ENCODE results near the gene SLC28A1. TPM values are rescaled to one million over a fixed set of nuclear protein-coding genes. Genes with fewer than 3 reads are reported as not detected.

The SLC28A1 gene
- total RNA-seq, 1 donor from 2014 or later: not detected

GRCh38 chr15:84926491-84927230 is 42.2 kb downstream of the SLC28A1 start:
- H3K4me1 ChIP-seq: peaks cover 13% of the 10 kb centered on the region
- ATAC-seq: no peak
- DNase-seq: no peak
- no peaks in the 10 kb centered on the region for H3K9me3 ChIP-seq
- intact Hi-C loops (cut with DNase I): no loop called here
- TF ChIP-seq, protein P1, sequence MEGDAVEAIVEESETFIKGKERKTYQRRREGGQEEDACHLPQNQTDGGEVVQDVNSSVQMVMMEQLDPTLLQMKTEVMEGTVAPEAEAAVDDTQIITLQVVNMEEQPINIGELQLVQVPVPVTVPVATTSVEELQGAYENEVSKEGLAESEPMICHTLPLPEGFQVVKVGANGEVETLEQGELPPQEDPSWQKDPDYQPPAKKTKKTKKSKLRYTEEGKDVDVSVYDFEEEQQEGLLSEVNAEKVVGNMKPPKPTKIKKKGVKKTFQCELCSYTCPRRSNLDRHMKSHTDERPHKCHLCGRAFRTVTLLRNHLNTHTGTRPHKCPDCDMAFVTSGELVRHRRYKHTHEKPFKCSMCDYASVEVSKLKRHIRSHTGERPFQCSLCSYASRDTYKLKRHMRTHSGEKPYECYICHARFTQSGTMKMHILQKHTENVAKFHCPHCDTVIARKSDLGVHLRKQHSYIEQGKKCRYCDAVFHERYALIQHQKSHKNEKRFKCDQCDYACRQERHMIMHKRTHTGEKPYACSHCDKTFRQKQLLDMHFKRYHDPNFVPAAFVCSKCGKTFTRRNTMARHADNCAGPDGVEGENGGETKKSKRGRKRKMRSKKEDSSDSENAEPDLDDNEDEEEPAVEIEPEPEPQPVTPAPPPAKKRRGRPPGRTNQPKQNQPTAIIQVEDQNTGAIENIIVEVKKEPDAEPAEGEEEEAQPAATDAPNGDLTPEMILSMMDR (IDR thresholded peaks at IDR 0.05): no peak
- H3K4me3 ChIP-seq: no peak overlapping the region
- H3K27me3 ChIP-seq: no peaks in the 10 kb centered on the region
- H3K36me3 ChIP-seq: no peaks in the 10 kb centered on the region
- H3K27ac ChIP-seq: no peak overlapping the region

- ATAC-seq: no peak
- Histone ChIP-seq H3K9me3 (no peaks in the 10 kb centered on the region), H3K4me1 (peaks cover 13% of the 10 kb centered on the region), H3K36me3 (no peaks in the 10 kb centered on the region), H3K27me3 (no peaks in the 10 kb centered on the region), H3K27ac (no peak overlapping the region), H3K4me3 (no peak overlapping the region)
- intact Hi-C loops (cut with DNase I): no loop called here
- TF ChIP-seq, protein P1 (IDR thresholded peaks at IDR 0.05): no peak
- no peak for DNase-seq
These were observed 44.3 kb downstream of the SLC28A1 start for GRCh38 chr15:84928843-84929168.

DNA sequence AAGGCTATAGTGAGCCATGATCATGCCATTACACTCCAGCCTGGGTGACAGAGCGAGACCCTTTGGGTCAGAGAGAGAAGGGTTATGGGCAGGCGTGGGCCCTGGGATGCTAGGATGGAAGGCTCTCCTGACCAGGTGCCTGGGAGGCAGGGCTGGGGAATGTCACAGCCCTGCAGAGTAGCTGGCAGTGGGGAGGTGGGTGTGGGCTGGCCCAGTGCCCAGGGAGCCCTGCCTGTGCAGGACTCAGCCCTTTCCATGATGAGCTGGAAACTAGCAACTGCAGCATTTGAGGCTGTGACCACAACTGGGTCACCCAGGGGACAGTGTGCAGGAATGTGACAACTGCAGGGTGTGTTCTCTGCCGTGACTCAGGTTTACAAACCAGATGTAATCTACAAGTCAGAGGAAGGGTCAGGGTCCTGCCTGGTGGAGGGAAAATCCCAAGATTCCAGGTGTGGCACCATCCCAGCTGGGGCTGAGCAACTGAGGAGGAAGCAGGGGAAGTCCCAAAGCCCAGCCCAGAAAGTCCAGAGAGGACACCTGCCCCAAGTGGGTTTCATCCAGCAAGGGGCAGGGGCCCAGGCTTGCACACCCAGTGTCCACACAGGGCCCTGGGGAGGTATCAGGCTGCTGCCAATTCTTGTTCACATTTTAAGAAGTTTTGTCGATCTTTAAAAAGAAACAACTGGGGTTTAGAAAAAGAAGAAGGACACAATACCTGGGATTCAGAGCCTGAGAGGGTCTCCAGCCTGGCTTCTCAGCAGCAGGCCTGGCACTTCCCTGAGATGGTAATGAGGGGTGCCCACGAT is 45.5 kb downstream of the SLC28A1 start:
- no peak overlapping the region for H3K27ac ChIP-seq
- H3K36me3 ChIP-seq: no peaks in the 10 kb centered on the region
- H3K9me3 ChIP-seq: no peaks in the 10 kb centered on the region
- no peaks in the 10 kb centered on the region for H3K27me3 ChIP-seq
- H3K4me1 ChIP-seq: peaks cover 5% of the 10 kb centered on the region
- no peak overlapping the region for H3K4me3 ChIP-seq
- peak; percentile 41 for ATAC-seq
- TF ChIP-seq, protein P1 (IDR thresholded peaks at IDR 0.05): no peak
- no peak for DNase-seq
- intact Hi-C loops (cut with DNase I): loop anchor here (5.0 kb wide), 1 partner anchor 343 kb away; no protein-coding TSS in a partner anchor

DNA sequence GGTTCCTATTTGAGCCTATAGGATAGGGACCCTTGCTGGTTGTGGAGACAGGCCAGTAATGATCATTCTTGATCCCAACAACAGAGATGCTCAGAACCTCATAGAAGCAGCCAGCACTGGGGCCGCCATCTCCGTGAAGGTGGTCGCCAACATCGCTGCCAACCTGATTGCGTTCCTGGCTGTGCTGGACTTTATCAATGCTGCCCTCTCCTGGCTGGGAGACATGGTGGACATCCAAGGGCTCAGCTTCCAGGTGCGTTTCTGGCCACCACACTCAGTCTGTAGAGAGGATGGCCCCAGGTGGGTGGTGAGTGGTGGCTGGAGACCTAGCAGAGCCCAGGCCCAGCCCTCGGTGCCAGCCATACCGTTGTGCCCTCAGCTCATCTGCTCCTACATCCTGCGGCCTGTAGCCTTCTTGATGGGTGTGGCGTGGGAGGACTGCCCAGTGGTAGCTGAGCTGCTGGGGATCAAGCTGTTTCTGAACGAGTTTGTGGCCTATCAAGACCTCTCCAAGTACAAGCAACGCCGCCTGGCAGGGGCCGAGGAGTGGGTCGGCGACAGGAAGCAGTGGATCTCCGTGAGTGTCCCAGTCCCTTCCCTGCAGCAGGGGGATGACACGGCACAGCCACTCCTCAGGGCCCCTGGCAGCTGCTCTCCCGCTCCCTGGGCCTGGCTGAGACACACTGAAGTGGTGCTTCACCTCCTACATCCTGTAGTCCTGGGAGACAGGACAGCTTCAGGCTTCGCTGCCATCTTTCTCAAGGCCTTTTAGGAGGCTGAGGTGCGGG is 50.7 kb downstream of the SLC28A1 start:
- Histone ChIP-seq H3K36me3 (no peaks in the 10 kb centered on the region), H3K4me1 (no peaks in the 10 kb centered on the region), H3K27me3 (no peaks in the 10 kb centered on the region), H3K4me3 (no peak overlapping the region), H3K27ac (no peak overlapping the region), H3K9me3 (no peaks in the 10 kb centered on the region)
- DNase-seq: no peak
- ATAC-seq: no peak
- TF ChIP-seq, protein P1 (IDR thresholded peaks at IDR 0.05): no peak
- intact Hi-C loops (cut with DNase I): loop anchor here (5.0 kb wide), 1 partner anchor 348 kb away; no protein-coding TSS in a partner anchor

DNA sequence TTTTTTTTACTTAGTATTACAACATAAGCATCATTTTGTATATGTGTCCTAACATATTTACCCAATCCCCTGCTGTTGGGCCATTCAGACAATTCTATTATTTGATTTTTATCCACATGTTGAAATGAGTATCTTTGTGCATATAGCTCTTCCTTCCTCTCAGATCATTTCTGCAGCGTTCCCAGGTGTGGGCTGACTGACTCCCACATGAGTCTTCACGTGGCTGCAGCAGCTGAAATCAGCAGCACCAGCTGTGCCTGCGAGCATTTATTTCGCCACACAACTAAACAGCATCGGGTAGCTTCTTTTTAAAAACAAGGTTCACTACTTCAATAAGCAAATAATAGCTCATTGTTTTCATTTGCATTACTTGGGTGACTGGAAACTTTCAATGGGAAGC is 52.7 kb downstream of the SLC28A1 start:
- H3K36me3 ChIP-seq: no peaks in the 10 kb centered on the region
- TF ChIP-seq, protein P1 (IDR thresholded peaks at IDR 0.05): no peak
- intact Hi-C loops (cut with DNase I): no loop called here
- no peak overlapping the region for H3K4me3 ChIP-seq
- no peaks in the 10 kb centered on the region for H3K9me3 ChIP-seq
- no peaks in the 10 kb centered on the region for H3K4me1 ChIP-seq
- no peak for DNase-seq
- no peak overlapping the region for H3K27ac ChIP-seq
- H3K27me3 ChIP-seq: no peaks in the 10 kb centered on the region
- ATAC-seq: peak; percentile 56

All from upper lobe of right lung (tissue), 1 donor.